H9 (cell line): Measurements from ENCODE around the gene C19orf33. TPM values are rescaled to one million over a fixed set of nuclear protein-coding genes. Genes with fewer than 3 reads are reported as not detected.

Experiments
- DNase-seq: peaks from one replicate; pipeline ENCODE4 v3.0.0-alpha.2; 2017
- H2AFZ ChIP-seq: one replicate; pipeline ENCODE4 v1.6.1; 2013; ENCODE audit warnings: mild to moderate bottlenecking, low read length, control low read depth, moderate library complexity
- H2AK5ac ChIP-seq: 2 replicates; pipeline ENCODE4 v1.6.1; 2013; ENCODE audit warnings: low read length, control low read depth, mixed read lengths; ENCODE audit not compliant: insufficient read length
- H2BK120ac ChIP-seq: one replicate; pipeline ENCODE4 v1.6.1; 2013; ENCODE audit warnings: low read depth, mild to moderate bottlenecking, low read length, control low read depth, inconsistent platforms; ENCODE audit not compliant: poor library complexity, severe bottlenecking
- H2BK12ac ChIP-seq: 2 replicates; pipeline ENCODE4 v1.6.1; 2013; ENCODE audit warnings: low read length, control low read depth, mixed read lengths, low read depth; ENCODE audit not compliant: insufficient read length
- H2BK15ac ChIP-seq: 2 replicates; pipeline ENCODE4 v1.6.1; 2013; ENCODE audit warnings: low read depth, low read length, control low read depth
- H2BK20ac ChIP-seq: one replicate; pipeline ENCODE4 v1.6.1; 2013; ENCODE audit warnings: low read depth, mild to moderate bottlenecking, low read length, control low read depth, inconsistent platforms; ENCODE audit not compliant: poor library complexity, severe bottlenecking
- H2BK5ac ChIP-seq: 2 replicates; pipeline ENCODE4 v1.6.1; 2013; ENCODE audit warnings: low read length, control low read depth, mixed read lengths; ENCODE audit not compliant: insufficient read length
- H3K14ac ChIP-seq: 2 replicates; pipeline ENCODE4 v1.6.1; 2013; ENCODE audit warnings: low read length, control low read depth; ENCODE audit not compliant: insufficient read depth
- H3K18ac ChIP-seq: 2 replicates; pipeline ENCODE4 v1.6.1; 2013; ENCODE audit warnings: low read depth, mild to moderate bottlenecking, mixed read lengths, low read length, control low read depth; ENCODE audit not compliant: insufficient read length
- H3K23ac ChIP-seq: 2 replicates; pipeline ENCODE4 v1.6.1; 2013; ENCODE audit warnings: low read length, control low read depth, mixed read lengths, low read depth; ENCODE audit not compliant: insufficient read length
- H3K23me2 ChIP-seq: 2 replicates; pipeline ENCODE4 v1.6.1; 2013; ENCODE audit warnings: low read depth, mild to moderate bottlenecking, mixed read lengths, low read length, control low read depth; ENCODE audit not compliant: insufficient read length, poor library complexity, severe bottlenecking
- H3K27ac ChIP-seq: 2 replicates; pipeline ENCODE4 v1.5.1; 2013; ENCODE audit warnings: low read length, control low read depth, mixed read lengths, low read depth; ENCODE audit not compliant: insufficient read length
- H3K27me3 ChIP-seq: 2 replicates; pipeline ENCODE4 v1.6.1; 2013; ENCODE audit warnings: low read length, control low read depth, inconsistent platforms; ENCODE audit not compliant: insufficient read depth
- H3K4ac ChIP-seq: 2 replicates; pipeline ENCODE4 v1.6.1; 2013; ENCODE audit warnings: low read depth, mild to moderate bottlenecking, control low read depth, inconsistent platforms, low read length, moderate library complexity
- H3K4me1 ChIP-seq: 2 replicates; pipeline ENCODE4 v1.6.1; 2013; ENCODE audit warnings: low read length, control low read depth, inconsistent platforms; ENCODE audit not compliant: insufficient read depth
- H3K4me2 ChIP-seq: 2 replicates; pipeline ENCODE4 v1.6.1; 2013; ENCODE audit warnings: low read length, control low read depth, mixed read lengths; ENCODE audit not compliant: insufficient read length, insufficient read depth
- H3K56ac ChIP-seq: 2 replicates; pipeline ENCODE4 v1.6.1; 2013; ENCODE audit warnings: low read depth, mild to moderate bottlenecking, mixed read lengths, low read length, control low read depth; ENCODE audit not compliant: insufficient read length
- H3K79me1 ChIP-seq: 2 replicates; pipeline ENCODE4 v1.6.1; 2013; ENCODE audit warnings: low read depth, mild to moderate bottlenecking, moderate library complexity, low read length, control low read depth, inconsistent platforms; ENCODE audit not compliant: insufficient read depth, poor library complexity, severe bottlenecking
- H3K79me2 ChIP-seq: 2 replicates; pipeline ENCODE4 v1.6.1; 2013; ENCODE audit warnings: low read length, control low read depth, inconsistent platforms; ENCODE audit not compliant: insufficient read depth
- H3K9ac ChIP-seq: 2 replicates; pipeline ENCODE4 v1.6.1; 2013; ENCODE audit warnings: low read length, control low read depth, mixed read lengths; ENCODE audit not compliant: insufficient read length; ENCODE audit errors: extremely low read depth
- H3K9me3 ChIP-seq: one replicate; pipeline ENCODE4 v1.6.1; 2013; ENCODE audit warnings: low read depth, low read length, inconsistent platforms; ENCODE audit not compliant: control insufficient read depth
- H3T11ph ChIP-seq: one replicate; pipeline ENCODE4 v1.6.1; 2013; ENCODE audit warnings: mild to moderate bottlenecking, low read length, control low read depth, inconsistent platforms
- H4K20me1 ChIP-seq: one replicate; pipeline ENCODE4 v1.6.1; 2013; ENCODE audit not compliant: control insufficient read depth, insufficient read length, insufficient read depth
- H4K5ac ChIP-seq: 2 replicates; pipeline ENCODE4 v1.6.1; 2013; ENCODE audit warnings: low read depth, mild to moderate bottlenecking, mixed read lengths, low read length, control low read depth; ENCODE audit not compliant: insufficient read length
- H4K8ac ChIP-seq: replicated peaks from 2 replicates; pipeline ENCODE4 v1.6.1; 2013; ENCODE audit warnings: low read length, control low read depth, mixed read lengths, low read depth; ENCODE audit not compliant: insufficient read length
- H4K91ac ChIP-seq: 2 replicates; pipeline ENCODE4 v1.6.1; 2013; ENCODE audit warnings: low read depth, mild to moderate bottlenecking, moderate library complexity, mixed read lengths, low read length, control low read depth; ENCODE audit not compliant: insufficient read length
- H3K27ac Mint-ChIP-seq, 3 experiments: 2 replicates in 2 of 3; 3 replicates in 1 of 3; pipeline ENCODE4 v1.8.0; 2020 to 2021; ENCODE audit warnings: mixed read lengths in 3 of 3, mild to moderate bottlenecking in 1 of 3, moderate library complexity in 1 of 3
- H3K27me3 Mint-ChIP-seq: 2 replicates; pipeline ENCODE4 v1.8.0; 2021; ENCODE audit warnings: low read depth, mild to moderate bottlenecking, moderate library complexity, mixed read lengths
- H3K36me3 Mint-ChIP-seq, 3 experiments: 2 replicates in 2 of 3; 3 replicates in 1 of 3; pipeline ENCODE4 v1.8.0; 2020 to 2021; ENCODE audit warnings: low read depth in 3 of 3, mixed read lengths in 3 of 3; ENCODE audit not compliant: insufficient read depth in 1 of 3
- H3K4me1 Mint-ChIP-seq, 2 experiments: 2 replicates each; pipeline ENCODE4 v1.8.0; 2020; ENCODE audit warnings: mixed read lengths in 2 of 2
- H3K4me3 Mint-ChIP-seq, 2 experiments: 2 replicates in 1 of 2; 3 replicates in 1 of 2; pipeline ENCODE4 v1.8.0; 2020 to 2021; ENCODE audit warnings: mild to moderate bottlenecking in 2 of 2, mixed read lengths in 2 of 2, moderate library complexity in 1 of 2
- H3K9me3 Mint-ChIP-seq, 2 experiments: 2 replicates in 1 of 2; 3 replicates in 1 of 2; pipeline ENCODE4 v1.8.0; 2020; ENCODE audit warnings: mild to moderate bottlenecking in 2 of 2, mixed read lengths in 2 of 2, moderate library complexity in 1 of 2
- CTCF ChIP-seq: fragments of 200-600 bp; sonication (generic); conservative IDR thresholded peaks from 3 replicates; pipeline ENCODE4 v1.8.0; 2021; ENCODE audit warnings: antibody characterized with exemption, mild to moderate bottlenecking
- WGBS: extraction: QIAGEN DNeasy Blood & Tissue Kit; methylation state at CpG from one replicate; pipeline ENCODE4 v1.1.7; 2013; ENCODE audit warnings: missing lambda C conversion rate, low lambda C conversion rate, mixed read lengths; ENCODE audit not compliant: insufficient read length; ENCODE audit errors: extremely low coverage; 5-methylcytosine and 5-hydroxymethylcytosine counted together
- total RNA-seq: library from RNA; stranded (reverse); gene quantifications from 2 replicates; pipeline ENCODE4 v1.2.1, GENCODE V29; 2021

C19orf33 gene
- total RNA-seq, 1 experiment from 2014 or later: not detected

DNA sequence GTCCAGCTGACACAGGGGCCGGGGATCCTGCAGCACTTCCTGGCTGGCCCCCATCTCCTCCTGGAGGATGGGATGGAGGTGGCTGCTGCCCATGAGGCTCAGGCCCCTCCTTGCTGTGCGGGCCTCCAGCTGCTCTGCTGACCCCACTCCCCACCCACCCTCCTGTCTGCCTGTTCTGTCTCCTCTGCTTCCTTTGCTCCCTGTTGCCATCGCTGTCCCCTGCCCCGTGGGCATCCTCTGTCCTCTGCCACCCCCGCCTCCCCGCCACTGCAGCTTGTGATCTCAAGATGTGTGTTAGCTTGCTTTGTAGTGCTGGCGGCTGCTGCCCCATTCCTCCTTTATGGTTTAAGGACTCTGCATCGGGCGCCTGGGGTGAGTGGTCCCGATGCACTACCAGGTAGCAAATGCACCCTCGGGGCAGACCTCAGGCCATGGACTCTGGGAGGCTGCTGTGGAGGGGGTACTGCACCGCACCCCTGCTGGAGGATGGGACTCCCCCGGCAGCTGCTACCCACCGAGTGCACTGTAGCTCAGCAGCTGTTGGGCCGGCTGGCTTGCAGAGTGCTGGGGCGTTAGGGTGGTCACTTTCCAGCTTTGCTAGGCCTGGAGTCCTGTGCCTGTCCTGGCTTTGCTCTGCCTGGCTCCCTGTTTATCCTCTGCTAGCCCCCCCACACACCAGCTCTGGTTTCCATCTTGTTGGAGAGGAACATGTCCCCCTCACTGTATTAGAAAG is 15.8 kb upstream of the C19orf33 start:
- Histone ChIP-seq H2BK5ac (no peak overlapping the region), H3K4me2 (no peak overlapping the region), H3K14ac (no peak overlapping the region), H3K56ac (no peak overlapping the region), H3T11ph (no peak overlapping the region), H2BK15ac (no peak overlapping the region), H3K9me3 (no peaks in the 10 kb centered on the region), H3K4ac (no peak overlapping the region), H3K9ac (no peak overlapping the region), H3K18ac (no peak overlapping the region), H2BK120ac (no peak overlapping the region), H3K79me1 (no peaks in the 10 kb centered on the region), H3K4me1 (no peaks in the 10 kb centered on the region), H4K20me1 (no peaks in the 10 kb centered on the region), H3K27ac (no peak overlapping the region), H4K8ac (no peak overlapping the region), H3K27me3 (no peaks in the 10 kb centered on the region), H2BK20ac (no peak overlapping the region), H3K23me2 (no peaks in the 10 kb centered on the region), H2AFZ (no peak overlapping the region), H3K79me2 (peaks cover 3% of the 10 kb centered on the region; the same call in 1 of the 2 replicates), H2BK12ac (no peak overlapping the region), H4K91ac (no peak overlapping the region), H3K23ac (no peak overlapping the region), H2AK5ac (no peak overlapping the region), H4K5ac (no peak overlapping the region)
- no peaks in the 10 kb centered on the region for H3K27me3 Mint-ChIP-seq
- no peak overlapping the region for H3K27ac Mint-ChIP-seq
- TF ChIP-seq CTCF: no peak
- DNase-seq: no peak
- no peaks in the 10 kb centered on the region for H3K9me3 Mint-ChIP-seq
- H3K36me3 Mint-ChIP-seq: peaks cover 41 to 85% (median 83%) of the 10 kb centered on the region in 3 experiments; a peak in 6 of 7 replicates
- no peaks in the 10 kb centered on the region for H3K4me1 Mint-ChIP-seq
- H3K4me3 Mint-ChIP-seq: no peak overlapping the region
- WGBS: no CpG with 5 or more reads among the region's 16 CpGs
